Measurements from ENCODE around the gene CMIP.

CMIP gene

GRCh38 chr16:81587626-81588160, 143.1 kb downstream of the CMIP start:
- no peak for TF ChIP-seq SUZ12 (IDR thresholded peaks at IDR 0.05; ENCODE audit: extremely low read depth, insufficient read depth, insufficient read length)
- TF ChIP-seq ZNF274 (IDR thresholded peaks at IDR 0.05; ENCODE audit: low read depth, low read length) = no peak
- TF ChIP-seq YY1 (IDR thresholded peaks at IDR 0.05; ENCODE audit: insufficient read depth, insufficient read length) = no peak
- Histone ChIP-seq H3K27me3 (ENCODE audit: insufficient read depth, insufficient read length) (no peaks in the 10 kb centered on the region), H3K9ac (ENCODE audit: insufficient read length, low read depth) (no peak overlapping the region), H3K4me3 (ENCODE audit: insufficient read length, low read depth) (no peak overlapping the region), H3K36me3 (ENCODE audit: insufficient read depth, insufficient read length, low read length) (peaks cover 18% of the 10 kb centered on the region), H3K4me1 (ENCODE audit: insufficient read depth, insufficient read length) (peaks cover 13% of the 10 kb centered on the region), H3K9me3 (ENCODE audit: insufficient read depth, low read length) (no peaks in the 10 kb centered on the region)
- DNase-seq (ENCODE audit: low read depth, low spot score) = no peak

GRCh38 chr16:81588326-81589081, 143.9 kb downstream of the CMIP start:
- Histone ChIP-seq H3K4me3 (ENCODE audit: insufficient read length, low read depth) (no peak overlapping the region), H3K27me3 (ENCODE audit: insufficient read depth, insufficient read length) (no peaks in the 10 kb centered on the region), H3K36me3 (ENCODE audit: insufficient read depth, insufficient read length, low read length) (peaks cover 12% of the 10 kb centered on the region), H3K9ac (ENCODE audit: insufficient read length, low read depth) (no peak overlapping the region), H3K9me3 (ENCODE audit: insufficient read depth, low read length) (no peaks in the 10 kb centered on the region), H3K4me1 (ENCODE audit: insufficient read depth, insufficient read length) (peaks cover 13% of the 10 kb centered on the region)
- no peak for DNase-seq (ENCODE audit: low read depth, low spot score)
- TF ChIP-seq ZNF274 (IDR thresholded peaks at IDR 0.05; ENCODE audit: low read depth, low read length) (no peak), YY1 (IDR thresholded peaks at IDR 0.05; ENCODE audit: insufficient read depth, insufficient read length) (no peak)

- H3K4me1 ChIP-seq (ENCODE audit: insufficient read depth, insufficient read length) = peaks cover 13% of the 10 kb centered on the region
- H3K4me3 ChIP-seq (ENCODE audit: insufficient read length, low read depth) = no peak overlapping the region
- DNase-seq (ENCODE audit: low read depth, low spot score) = no peak
- H3K9me3 ChIP-seq (ENCODE audit: insufficient read depth, low read length) = no peaks in the 10 kb centered on the region
- H3K27me3 ChIP-seq (ENCODE audit: insufficient read depth, insufficient read length) = no peaks in the 10 kb centered on the region
- no peak overlapping the region for H3K9ac ChIP-seq (ENCODE audit: insufficient read length, low read depth)
- peaks cover 4% of the 10 kb centered on the region for H3K36me3 ChIP-seq (ENCODE audit: insufficient read depth, insufficient read length, low read length)
- TF ChIP-seq SUZ12 (IDR thresholded peaks at IDR 0.05; ENCODE audit: extremely low read depth, insufficient read depth, insufficient read length) = no peak
Measured at GRCh38 chr16:81589975-81590650, 145.5 kb downstream of the CMIP start.

GRCh38 chr16:81590714-81591544, 146.3 kb downstream of the CMIP start:
- DNase-seq (ENCODE audit: low read depth, low spot score) = no peak
- TF ChIP-seq YY1 (IDR thresholded peaks at IDR 0.05; ENCODE audit: insufficient read depth, insufficient read length) (no peak), ZNF274 (IDR thresholded peaks at IDR 0.05; ENCODE audit: low read depth, low read length) (no peak), SUZ12 (IDR thresholded peaks at IDR 0.05; ENCODE audit: extremely low read depth, insufficient read depth, insufficient read length) (no peak)
- Histone ChIP-seq H3K36me3 (ENCODE audit: insufficient read depth, insufficient read length, low read length) (peaks cover 4% of the 10 kb centered on the region), H3K9ac (ENCODE audit: insufficient read length, low read depth) (no peak overlapping the region), H3K4me1 (ENCODE audit: insufficient read depth, insufficient read length) (peaks cover 8% of the 10 kb centered on the region), H3K9me3 (ENCODE audit: insufficient read depth, low read length) (no peaks in the 10 kb centered on the region), H3K4me3 (ENCODE audit: insufficient read length, low read depth) (no peak overlapping the region), H3K27me3 (ENCODE audit: insufficient read depth, insufficient read length) (no peaks in the 10 kb centered on the region)

- TF ChIP-seq YY1 (IDR thresholded peaks at IDR 0.05; ENCODE audit: insufficient read depth, insufficient read length) = no peak
- no peaks in the 10 kb centered on the region for H3K27me3 ChIP-seq (ENCODE audit: insufficient read depth, insufficient read length)
- DNase-seq (ENCODE audit: low read depth, low spot score) = no peak
- H3K9ac ChIP-seq (ENCODE audit: insufficient read length, low read depth) = no peak overlapping the region
- no peak overlapping the region for H3K4me3 ChIP-seq (ENCODE audit: insufficient read length, low read depth)
- peaks cover 8% of the 10 kb centered on the region for H3K4me1 ChIP-seq (ENCODE audit: insufficient read depth, insufficient read length)
- no peaks in the 10 kb centered on the region for H3K9me3 ChIP-seq (ENCODE audit: insufficient read depth, low read length)
- peaks cover 4% of the 10 kb centered on the region for H3K36me3 ChIP-seq (ENCODE audit: insufficient read depth, insufficient read length, low read length)
Measured at GRCh38 chr16:81591545-81591870, 146.9 kb downstream of the CMIP start.

- Histone ChIP-seq H3K9ac (ENCODE audit: insufficient read length, low read depth) (no peak overlapping the region), H3K4me1 (ENCODE audit: insufficient read depth, insufficient read length) (peaks cover 8% of the 10 kb centered on the region), H3K4me3 (ENCODE audit: insufficient read length, low read depth) (no peak overlapping the region), H3K27me3 (ENCODE audit: insufficient read depth, insufficient read length) (no peaks in the 10 kb centered on the region), H3K36me3 (ENCODE audit: insufficient read depth, insufficient read length, low read length) (peaks cover 4% of the 10 kb centered on the region), H3K9me3 (ENCODE audit: insufficient read depth, low read length) (no peaks in the 10 kb centered on the region)
- no peak for DNase-seq (ENCODE audit: low read depth, low spot score)
- TF ChIP-seq ZNF274 (IDR thresholded peaks at IDR 0.05; ENCODE audit: low read depth, low read length) (no peak), SUZ12 (IDR thresholded peaks at IDR 0.05; ENCODE audit: extremely low read depth, insufficient read depth, insufficient read length) (no peak), YY1 (IDR thresholded peaks at IDR 0.05; ENCODE audit: insufficient read depth, insufficient read length) (no peak)
Measured at GRCh38 chr16:81592353-81592866, 147.8 kb downstream of the CMIP start.

- H3K27me3 ChIP-seq (ENCODE audit: insufficient read depth, insufficient read length) = no peaks in the 10 kb centered on the region
- DNase-seq (ENCODE audit: low read depth, low spot score) = no peak
Measured at GRCh38 chr16:81593481-81593880, 148.9 kb downstream of the CMIP start.

More at GRCh38 chr16:81593481-81593880, 148.9 kb downstream of the CMIP start:
- H3K4me3 ChIP-seq (ENCODE audit: insufficient read length, low read depth) = no peak overlapping the region
- no peaks in the 10 kb centered on the region for H3K9me3 ChIP-seq (ENCODE audit: insufficient read depth, low read length)
- no peak overlapping the region for H3K9ac ChIP-seq (ENCODE audit: insufficient read length, low read depth)
- H3K4me1 ChIP-seq (ENCODE audit: insufficient read depth, insufficient read length) = peaks cover 8% of the 10 kb centered on the region
- H3K36me3 ChIP-seq (ENCODE audit: insufficient read depth, insufficient read length, low read length) = peaks cover 4% of the 10 kb centered on the region
- TF ChIP-seq SUZ12 (IDR thresholded peaks at IDR 0.05; ENCODE audit: extremely low read depth, insufficient read depth, insufficient read length) = no peak
- TF ChIP-seq YY1 (IDR thresholded peaks at IDR 0.05; ENCODE audit: insufficient read depth, insufficient read length) = no peak
- no peak for TF ChIP-seq ZNF274 (IDR thresholded peaks at IDR 0.05; ENCODE audit: low read depth, low read length)

Measured in NT2/D1 (cell line).